Trophoblast cell (in vitro differentiated cells and primary cell): ENCODE results near the gene TMC6.
"Not testable (repeated sequence)": the region's sequence is repeated elsewhere in the genome, so short reads cannot be mapped to it uniquely, and the experiment has no call there.

Source experiments
- DNase-seq, 2 donors: peaks; one replicate each; pipeline ENCODE4 v3.0.0-alpha.2; 2016
- H2AFZ ChIP-seq: 2 replicates; pipeline ENCODE4 v1.6.1; 2013; ENCODE audit warnings: low read length, moderate library complexity, mild to moderate bottlenecking; ENCODE audit not compliant: insufficient read depth, poor library complexity
- H2AK5ac ChIP-seq: 2 replicates; pipeline ENCODE4 v1.6.1; 2013; ENCODE audit warnings: mild to moderate bottlenecking, low read length
- H2BK120ac ChIP-seq: 2 replicates; pipeline ENCODE4 v1.6.1; 2013; ENCODE audit warnings: low read length, mild to moderate bottlenecking, moderate library complexity; ENCODE audit not compliant: insufficient read depth, poor library complexity
- H2BK12ac ChIP-seq: 2 replicates; pipeline ENCODE4 v1.6.1; 2013; ENCODE audit warnings: mild to moderate bottlenecking, low read length, moderate library complexity
- H2BK5ac ChIP-seq: 2 replicates; pipeline ENCODE4 v1.6.1; 2013; ENCODE audit warnings: low read length, low read depth, moderate library complexity, mild to moderate bottlenecking; ENCODE audit not compliant: poor library complexity
- H3K14ac ChIP-seq: 2 replicates; pipeline ENCODE4 v1.6.1; 2013; ENCODE audit warnings: mild to moderate bottlenecking, low read length
- H3K18ac ChIP-seq: 2 replicates; pipeline ENCODE4 v1.6.1; 2013; ENCODE audit warnings: mild to moderate bottlenecking, low read length
- H3K23ac ChIP-seq: 2 replicates; pipeline ENCODE4 v1.6.1; 2013; ENCODE audit warnings: low read length
- H3K27ac ChIP-seq: 2 replicates; pipeline ENCODE4 v1.5.1; 2013; ENCODE audit warnings: low read depth, mild to moderate bottlenecking, inconsistent platforms, low read length, moderate library complexity
- H3K27me3 ChIP-seq: 2 replicates; pipeline ENCODE4 v1.6.1; 2013; ENCODE audit warnings: inconsistent platforms, mild to moderate bottlenecking, low read length, moderate library complexity; ENCODE audit not compliant: insufficient read depth
- H3K36me3 ChIP-seq, 2 experiments: 1 replicate in 1 of 2; 2 replicates in 1 of 2; pipeline ENCODE4 v1.6.1; 2013; ENCODE audit warnings: low read length in 2 of 2, mild to moderate bottlenecking in 2 of 2, moderate library complexity in 1 of 2; ENCODE audit not compliant: insufficient read depth in 2 of 2, control insufficient read depth in 1 of 2
- H3K4ac ChIP-seq: 2 replicates; pipeline ENCODE4 v1.6.1; 2013; ENCODE audit warnings: low read depth, mild to moderate bottlenecking, low read length, moderate library complexity
- H3K4me1 ChIP-seq, 2 experiments: 1 replicate in 1 of 2; 2 replicates in 1 of 2; pipeline ENCODE4 v1.6.1; 2013; ENCODE audit warnings: low read length in 2 of 2, mild to moderate bottlenecking in 2 of 2, moderate library complexity in 1 of 2; ENCODE audit not compliant: insufficient read depth in 2 of 2, control insufficient read depth in 1 of 2
- H3K4me2 ChIP-seq: 2 replicates; pipeline ENCODE4 v1.6.1; 2013; ENCODE audit warnings: inconsistent platforms, mild to moderate bottlenecking, low read length, moderate library complexity
- H3K4me3 ChIP-seq: 2 replicates; pipeline ENCODE4 v1.5.1; 2013; ENCODE audit warnings: mild to moderate bottlenecking, low read depth, low read length, inconsistent platforms
- H3K79me1 ChIP-seq: one replicate; pipeline ENCODE4 v1.6.1; 2013; ENCODE audit warnings: low read length
- H3K79me2 ChIP-seq: 2 replicates; pipeline ENCODE4 v1.6.1; 2013; ENCODE audit warnings: low read length, mild to moderate bottlenecking; ENCODE audit not compliant: control insufficient read depth, insufficient read depth, poor library complexity
- H3K9ac ChIP-seq: 2 replicates; pipeline ENCODE4 v1.6.1; 2013; ENCODE audit warnings: mild to moderate bottlenecking, low read length
- H3K9me3 ChIP-seq: 2 replicates; pipeline ENCODE4 v1.6.1; 2013; ENCODE audit warnings: low read depth, mild to moderate bottlenecking, control low read depth, inconsistent platforms, low read length; ENCODE audit not compliant: insufficient read depth
- H4K12ac ChIP-seq: 2 replicates; pipeline ENCODE4 v1.6.1; 2013; ENCODE audit warnings: low read depth, mild to moderate bottlenecking, low read length, moderate library complexity
- H4K8ac ChIP-seq: 2 replicates; pipeline ENCODE4 v1.6.1; 2013; ENCODE audit warnings: low read depth, mild to moderate bottlenecking, low read length, moderate library complexity
- H4K91ac ChIP-seq: one replicate; pipeline ENCODE4 v1.6.1; 2013; ENCODE audit warnings: low read depth, mild to moderate bottlenecking, low read length, moderate library complexity
- WGBS: extraction: QIAGEN DNeasy Blood & Tissue Kit; methylation state at CpG from one replicate; pipeline ENCODE4 v1.1.7; 2013; ENCODE audit warnings: missing lambda C conversion rate; ENCODE audit not compliant: insufficient read length, insufficient coverage; ENCODE audit errors: extremely low coverage; 5-methylcytosine and 5-hydroxymethylcytosine counted together

The TMC6 gene

GRCh38 chr17:78066976-78067375 lies 61.6 kb downstream of the TMC6 start:
- H2BK120ac ChIP-seq, H4K8ac ChIP-seq, H3K4me2 ChIP-seq, H3K36me3 ChIP-seq, H2BK12ac ChIP-seq, H3K79me1 ChIP-seq, DNase-seq, H2AK5ac ChIP-seq, H4K91ac ChIP-seq, H2BK5ac ChIP-seq, H3K79me2 ChIP-seq, H2AFZ ChIP-seq, H3K27me3 ChIP-seq, H3K23ac ChIP-seq, H3K9ac ChIP-seq, H3K4ac ChIP-seq, H3K27ac ChIP-seq, H3K14ac ChIP-seq, H3K9me3 ChIP-seq, H3K4me3 ChIP-seq, H3K18ac ChIP-seq, H3K4me1 ChIP-seq, H4K12ac ChIP-seq: not testable (repeated sequence)
- WGBS = no CpG with 5 or more reads among the region's 4 CpGs

- H3K23ac ChIP-seq = no peak overlapping the region
- H3K79me2 ChIP-seq = no peaks in the 10 kb centered on the region
- no peak overlapping the region for H3K4me2 ChIP-seq
- no peak overlapping the region for H2BK5ac ChIP-seq
- no peaks in the 10 kb centered on the region for H3K36me3 ChIP-seq
- H3K9ac ChIP-seq = no peak overlapping the region
- H3K4me1 ChIP-seq = no peaks in the 10 kb centered on the region
- WGBS = no CpG with 5 or more reads among the region's 4 CpGs
- no peaks in the 10 kb centered on the region for H3K27me3 ChIP-seq
- DNase-seq = no peak
- no peak overlapping the region for H3K18ac ChIP-seq
- H3K4me3 ChIP-seq = no peak overlapping the region
- H2AFZ ChIP-seq = no peak overlapping the region
- H3K27ac ChIP-seq = no peak overlapping the region
- H3K79me1 ChIP-seq = no peaks in the 10 kb centered on the region
- H2BK120ac ChIP-seq = no peak overlapping the region
- no peaks in the 10 kb centered on the region for H3K9me3 ChIP-seq
- no peak overlapping the region for H2AK5ac ChIP-seq
- H4K91ac ChIP-seq = no peak overlapping the region
- no peak overlapping the region for H4K12ac ChIP-seq
- no peak overlapping the region for H2BK12ac ChIP-seq
- no peak overlapping the region for H4K8ac ChIP-seq
- H3K14ac ChIP-seq = no peak overlapping the region
- H3K4ac ChIP-seq = no peak overlapping the region
These were observed 63.8 kb downstream of the TMC6 start for GRCh38 chr17:78064708-78065107.

GRCh38 chr17:78063489-78063888 lies 65.1 kb downstream of the TMC6 start:
- H4K91ac ChIP-seq = no peak overlapping the region
- H4K12ac ChIP-seq = no peak overlapping the region
- no peaks in the 10 kb centered on the region for H3K9me3 ChIP-seq
- H2AK5ac ChIP-seq = no peak overlapping the region
- no peak overlapping the region for H2AFZ ChIP-seq
- H2BK12ac ChIP-seq = no peak overlapping the region
- no peak for DNase-seq
- no peaks in the 10 kb centered on the region for H3K79me1 ChIP-seq
- no peaks in the 10 kb centered on the region for H3K79me2 ChIP-seq
- H3K4me2 ChIP-seq = no peak overlapping the region
- H3K27me3 ChIP-seq = no peaks in the 10 kb centered on the region
- H3K23ac ChIP-seq = no peak overlapping the region
- no peak overlapping the region for H3K27ac ChIP-seq
- no peak overlapping the region for H3K14ac ChIP-seq
- H3K9ac ChIP-seq = no peak overlapping the region
- H2BK5ac ChIP-seq = no peak overlapping the region
- H3K4me1 ChIP-seq = no peaks in the 10 kb centered on the region
- H4K8ac ChIP-seq = no peak overlapping the region
- H3K4ac ChIP-seq = no peak overlapping the region
- no peaks in the 10 kb centered on the region for H3K36me3 ChIP-seq
- H3K18ac ChIP-seq = no peak overlapping the region
- no peak overlapping the region for H2BK120ac ChIP-seq
- no peak overlapping the region for H3K4me3 ChIP-seq

- H3K14ac ChIP-seq = no peak overlapping the region
- no peak overlapping the region for H2BK12ac ChIP-seq
- no peak overlapping the region for H2BK5ac ChIP-seq
- H3K4me3 ChIP-seq = no peak overlapping the region
- H3K4me1 ChIP-seq = no peaks in the 10 kb centered on the region
- no peak overlapping the region for H3K4me2 ChIP-seq
- no peak overlapping the region for H3K18ac ChIP-seq
- H3K27me3 ChIP-seq = no peaks in the 10 kb centered on the region
- H3K9ac ChIP-seq = no peak overlapping the region
- H3K23ac ChIP-seq = no peak overlapping the region
- DNase-seq = no peak
- no CpG with 5 or more reads among the region's 2 CpGs for WGBS
- no peaks in the 10 kb centered on the region for H3K79me1 ChIP-seq
- no peaks in the 10 kb centered on the region for H3K79me2 ChIP-seq
- no peak overlapping the region for H2BK120ac ChIP-seq
- H3K36me3 ChIP-seq = no peaks in the 10 kb centered on the region
- H4K8ac ChIP-seq = no peak overlapping the region
- H3K4ac ChIP-seq = no peak overlapping the region
- H3K9me3 ChIP-seq = no peaks in the 10 kb centered on the region
- H4K12ac ChIP-seq = no peak overlapping the region
- no peak overlapping the region for H4K91ac ChIP-seq
- no peak overlapping the region for H2AFZ ChIP-seq
- H3K27ac ChIP-seq = no peak overlapping the region
- no peak overlapping the region for H2AK5ac ChIP-seq
These were observed 66.0 kb downstream of the TMC6 start for GRCh38 chr17:78062596-78062995.
